PFSK-1 (cell line): Measurements from ENCODE around the gene MOV10.

Experiments used
- FOXP2 ChIP-seq: optimal IDR thresholded peaks from 2 replicates; pipeline ENCODE3; 2011; ENCODE audit warnings: borderline replicate concordance, control low read depth, inconsistent platforms; ENCODE audit not compliant: insufficient read depth; ENCODE audit errors: extremely low read length, extremely low read depth
- POLR2AphosphoS5 ChIP-seq: IDR thresholded peaks from 2 replicates; pipeline ENCODE4 v1.6.1; 2012; ENCODE audit warnings: low read depth, mild to moderate bottlenecking, control low read depth, low read length, moderate library complexity
- REST ChIP-seq, 2 experiments: IDR thresholded peaks; 2 replicates each; pipeline versions ENCODE4 v1.6.1 to v1.8.0; 2011 to 2012; ENCODE audit warnings: low read depth in 2 of 2, low read length in 2 of 2, control low read depth in 1 of 2, inconsistent platforms in 1 of 2, mild to moderate bottlenecking in 1 of 2, moderate library complexity in 1 of 2; ENCODE audit not compliant: insufficient read depth in 1 of 2
- SIN3A ChIP-seq: IDR thresholded peaks from 2 replicates; pipeline ENCODE4 v1.6.1; 2012; ENCODE audit warnings: mild to moderate bottlenecking, low read length, moderate library complexity, borderline replicate concordance; ENCODE audit not compliant: insufficient read depth
- TAF1 ChIP-seq: IDR thresholded peaks from 2 replicates; pipeline ENCODE4 v1.6.1; 2012; ENCODE audit warnings: low read length, control low read depth, borderline replicate concordance; ENCODE audit not compliant: insufficient read depth

The MOV10 gene

GRCh38 chr1:112727716-112728115 is 53.3 kb downstream of the MOV10 start:
- TF ChIP-seq POLR2AphosphoS5, result no peak
- TF ChIP-seq REST (IDR thresholded peaks at IDR 0.05; ENCODE audit: insufficient read depth in 1 of 2, low read depth in 2 of 2, low read length in 2 of 2), result no peak
- TF ChIP-seq TAF1, result no peak
- TF ChIP-seq SIN3A, result no peak
- TF ChIP-seq FOXP2, result no peak

GRCh38 chr1:112729909-112730308 is 55.5 kb downstream of the MOV10 start:
- TF ChIP-seq POLR2AphosphoS5 (no peak), TAF1 (no peak), FOXP2 (no peak), SIN3A (no peak), REST (IDR thresholded peaks at IDR 0.05; ENCODE audit: insufficient read depth in 1 of 2, low read depth in 2 of 2, low read length in 2 of 2) (no peak)

- TF ChIP-seq POLR2AphosphoS5, result no peak
- no peak for TF ChIP-seq SIN3A
- TF ChIP-seq TAF1, result no peak
- TF ChIP-seq REST (IDR thresholded peaks at IDR 0.05; ENCODE audit: insufficient read depth in 1 of 2, low read depth in 2 of 2, low read length in 2 of 2), result no peak
- no peak for TF ChIP-seq FOXP2
Observed at GRCh38 chr1:112731451-112731850, 57.0 kb downstream of the MOV10 start.

- no peak for TF ChIP-seq FOXP2
- TF ChIP-seq SIN3A, result no peak
- no peak for TF ChIP-seq TAF1
- TF ChIP-seq REST (IDR thresholded peaks at IDR 0.05; ENCODE audit: insufficient read depth in 1 of 2, low read depth in 2 of 2, low read length in 2 of 2), result no peak
- no peak for TF ChIP-seq POLR2AphosphoS5
Observed at GRCh38 chr1:112735752-112736151, 61.3 kb downstream of the MOV10 start.

- TF ChIP-seq REST (IDR thresholded peaks at IDR 0.05; ENCODE audit: insufficient read depth in 1 of 2, low read depth in 2 of 2, low read length in 2 of 2) (no peak), FOXP2 (no peak), POLR2AphosphoS5 (no peak), TAF1 (no peak), SIN3A (no peak)
Observed at GRCh38 chr1:112737573-112737972, 63.1 kb downstream of the MOV10 start.
